H1 (cell line): Measurements from ENCODE around the gene NFASC. TPM values are rescaled to one million over a fixed set of nuclear protein-coding genes. Genes with fewer than 3 reads are reported as not detected.

Source experiments
- CTCF ChIA-PET: fragments of 300-600 bp; sonication (Branson Sonifier 250); formaldehyde crosslinking; loops from one replicate; lab custom pipeline; 2021; ENCODE audit not compliant: partially characterized antibody; lab: Charles Lee
- POLR2A ChIA-PET: fragments of 300-600 bp; sonication (Branson Sonifier 250); formaldehyde crosslinking; loops from one replicate; lab custom pipeline; 2021; ENCODE audit warnings: inconsistent platforms; ENCODE audit not compliant: partially characterized antibody; lab: Charles Lee
- DNase-seq, 2 experiments: peaks; one replicate each; pipeline versions ENCODE4 v3.0.0 to v3.0.0-alpha.2; 2010 to 2022; ENCODE audit warnings: low spot score in 2 of 2, low read depth in 1 of 2, mixed read lengths in 1 of 2
- FAIRE-seq: peaks from 2 replicates; lab custom pipeline; 2011; peaks lifted over from hg19 to GRCh38; lab: Jason Lieb, UNC
- H2AFZ ChIP-seq: 2 replicates; pipeline ENCODE4 v1.8.1; 2012; ENCODE audit warnings: low read length, inconsistent platforms
- H2AK5ac ChIP-seq: 2 replicates; pipeline ENCODE4 v1.6.1; 2013; ENCODE audit warnings: low read depth, low read length
- H2BK120ac ChIP-seq: replicated peaks from 2 replicates; pipeline ENCODE3; 2013; ENCODE audit warnings: low read depth, low read length, inconsistent platforms
- H2BK12ac ChIP-seq: 2 replicates; pipeline ENCODE4 v1.6.1; 2013; ENCODE audit warnings: low read depth, low read length
- H2BK15ac ChIP-seq: 2 replicates; pipeline ENCODE4 v1.6.1; 2013; ENCODE audit warnings: low read length
- H2BK20ac ChIP-seq: 2 replicates; pipeline ENCODE4 v1.6.1; 2013; ENCODE audit warnings: low read length
- H2BK5ac ChIP-seq: 2 replicates; pipeline ENCODE4 v1.6.1; 2013; ENCODE audit warnings: low read depth, low read length
- H3K14ac ChIP-seq: 2 replicates; pipeline ENCODE4 v1.6.1; 2013; ENCODE audit warnings: inconsistent platforms; ENCODE audit not compliant: insufficient read length
- H3K18ac ChIP-seq: 2 replicates; pipeline ENCODE4 v1.6.1; 2013; ENCODE audit warnings: low read length; ENCODE audit errors: extremely low read depth
- H3K23ac ChIP-seq: 2 replicates; pipeline ENCODE4 v1.6.1; 2013; ENCODE audit warnings: inconsistent platforms; ENCODE audit not compliant: insufficient read length
- H3K23me2 ChIP-seq: 2 replicates; pipeline ENCODE4 v1.6.1; 2013; ENCODE audit warnings: low read depth, low read length
- H3K27ac ChIP-seq: 2 replicates; pipeline ENCODE4 v1.6.1; 2011; ENCODE audit warnings: low read depth, low read length, inconsistent platforms
- H3K27me3 ChIP-seq, 4 experiments: replicated peaks in 1 of 4; 1 replicate in 1 of 4; 2 replicates in 3 of 4; pipeline versions ENCODE4 v1.6.1 to v1.8.1; 2011 to 2013; ENCODE audit warnings: low read length in 3 of 4, mild to moderate bottlenecking in 3 of 4, inconsistent platforms in 2 of 4, mixed read lengths in 2 of 4, moderate library complexity in 1 of 4; ENCODE audit not compliant: control insufficient read depth in 3 of 4, insufficient read depth in 3 of 4; ENCODE audit errors: extremely low read depth in 1 of 4
- H3K36me3 ChIP-seq, 4 experiments: 2 replicates each; pipeline versions ENCODE4 v1.6.1 to v1.8.1; 2011 to 2013; ENCODE audit warnings: mild to moderate bottlenecking in 4 of 4, low read length in 3 of 4, moderate library complexity in 2 of 4, control low read depth in 1 of 4, inconsistent platforms in 1 of 4; ENCODE audit not compliant: insufficient read depth in 4 of 4, control insufficient read depth in 2 of 4
- H3K4ac ChIP-seq: replicated peaks from 2 replicates; pipeline ENCODE3; 2013; ENCODE audit warnings: low read length, low read depth, mixed read lengths, inconsistent platforms; ENCODE audit not compliant: insufficient read length
- H3K4me1 ChIP-seq, 4 experiments: replicated peaks in 1 of 4; 1 replicate in 1 of 4; 2 replicates in 3 of 4; pipeline versions ENCODE4 v1.6.1 to v1.8.1; 2011 to 2013; ENCODE audit warnings: low read length in 3 of 4, inconsistent platforms in 2 of 4, mixed read lengths in 1 of 4; ENCODE audit not compliant: insufficient read depth in 4 of 4, control insufficient read depth in 3 of 4
- H3K4me2 ChIP-seq, 2 experiments: 2 replicates each; pipeline versions ENCODE4 v1.6.1 to v1.8.1; 2011 to 2013; ENCODE audit warnings: low read depth in 2 of 2, low read length in 2 of 2, control low read depth in 1 of 2, inconsistent platforms in 1 of 2, mild to moderate bottlenecking in 1 of 2; ENCODE audit not compliant: insufficient read depth in 1 of 2
- H3K4me3 ChIP-seq, 4 experiments: fragments of 200-600, 300-600 bp in 1 of 4; sonication (generic), shearing (Covaris generic), sonication (Bioruptor Twin) in 1 of 4; 2 replicates each; pipeline versions ENCODE4 v1.5.1 to v1.8.1; 2011 to 2016; ENCODE audit warnings: low read length in 4 of 4, low read depth in 3 of 4, control low read depth in 2 of 4, inconsistent platforms in 2 of 4, mild to moderate bottlenecking in 2 of 4, mixed read lengths in 1 of 4, moderate library complexity in 1 of 4; ENCODE audit not compliant: insufficient read depth in 2 of 4; ENCODE audit errors: extremely low read depth in 1 of 4
- H3K56ac ChIP-seq: replicated peaks from 2 replicates; pipeline ENCODE3; 2013; ENCODE audit warnings: low read depth, mild to moderate bottlenecking, mixed read lengths, low read length, inconsistent platforms; ENCODE audit not compliant: insufficient read length
- H3K79me1 ChIP-seq: 2 replicates; pipeline ENCODE4 v1.6.1; 2013; ENCODE audit warnings: low read depth, low read length, control low read depth
- H3K79me2 ChIP-seq, 2 experiments: 2 replicates each; pipeline versions ENCODE4 v1.6.1 to v1.8.1; 2012 to 2013; ENCODE audit warnings: low read length in 2 of 2, mild to moderate bottlenecking in 2 of 2, inconsistent platforms in 1 of 2; ENCODE audit not compliant: insufficient read depth in 2 of 2, control insufficient read depth in 1 of 2
- H3K9ac ChIP-seq, 4 experiments: replicated peaks in 1 of 4; 1 replicate in 1 of 4; 2 replicates in 3 of 4; pipeline versions ENCODE4 v1.6.1 to v1.8.1; 2011 to 2013; ENCODE audit warnings: low read depth in 3 of 4, low read length in 3 of 4, control low read depth in 2 of 4, mild to moderate bottlenecking in 2 of 4, moderate library complexity in 2 of 4, inconsistent platforms in 1 of 4; ENCODE audit errors: extremely low read depth in 1 of 4
- H3K9me3 ChIP-seq, 2 experiments: 2 replicates each; pipeline versions ENCODE4 v1.6.1 to v1.8.1; 2012 to 2013; ENCODE audit warnings: mild to moderate bottlenecking in 2 of 2, moderate library complexity in 2 of 2, control low read depth in 1 of 2, inconsistent platforms in 1 of 2, low read depth in 1 of 2, low read length in 1 of 2, mixed read lengths in 1 of 2; ENCODE audit not compliant: insufficient read depth in 2 of 2
- H4K20me1 ChIP-seq, 2 experiments: replicated peaks in 1 of 2; 2 replicates each; pipeline versions ENCODE3 to v1.8.1; 2011 to 2013; ENCODE audit warnings: inconsistent platforms in 2 of 2, low read length in 2 of 2, mild to moderate bottlenecking in 1 of 2; ENCODE audit not compliant: insufficient read depth in 2 of 2, control insufficient read depth in 1 of 2
- H4K5ac ChIP-seq: 2 replicates; pipeline ENCODE4 v1.6.1; 2013; ENCODE audit warnings: low read length, low read depth, mixed read lengths, inconsistent platforms; ENCODE audit not compliant: insufficient read length
- H4K8ac ChIP-seq: 2 replicates; pipeline ENCODE4 v1.8.0; 2013; ENCODE audit warnings: mild to moderate bottlenecking, moderate library complexity, low read length, inconsistent platforms; ENCODE audit not compliant: insufficient read depth; ENCODE audit errors: extremely low read depth
- H4K91ac ChIP-seq: replicated peaks from 2 replicates; pipeline ENCODE3; 2013; ENCODE audit warnings: low read length, mixed read lengths, inconsistent platforms; ENCODE audit not compliant: insufficient read length
- CEBPB ChIP-seq: IDR thresholded peaks from 2 replicates; pipeline ENCODE4 v1.6.1; 2012; ENCODE audit warnings: low read depth, low read length
- EZH2 ChIP-seq: fragments of 200-600 bp; sonication (generic); IDR thresholded peaks from 2 replicates; pipeline ENCODE4 v1.7.1; 2012; ENCODE audit warnings: low read depth, mild to moderate bottlenecking, moderate library complexity, low read length, inconsistent platforms; ENCODE audit not compliant: severe bottlenecking
- GABPA ChIP-seq: IDR thresholded peaks from 2 replicates; pipeline ENCODE4 v1.6.1; 2011; ENCODE audit warnings: mild to moderate bottlenecking, low read length, moderate library complexity, borderline replicate concordance; ENCODE audit not compliant: insufficient read depth
- SIX5 ChIP-seq: IDR thresholded peaks from 2 replicates; pipeline ENCODE4 v1.6.1; 2011; ENCODE audit warnings: mild to moderate bottlenecking, low read depth, low read length
- SUZ12 ChIP-seq: fragments of 200-600 bp; sonication (generic); IDR thresholded peaks from 2 replicates; pipeline ENCODE4 v1.6.1; 2012; ENCODE audit warnings: mild to moderate bottlenecking, inconsistent platforms, low read length, moderate library complexity, mixed read lengths
- YY1 ChIP-seq: IDR thresholded peaks from 2 replicates; pipeline ENCODE4 v1.6.1; 2011; ENCODE audit warnings: low read depth, mild to moderate bottlenecking, low read length
- WGBS, 2 experiments: shearing (Covaris generic) in 1 of 2; methylation state at CpG; one replicate each; pipeline versions ENCODE4 v1.1.6 to v1.1.7; 2013 to 2015; ENCODE audit warnings: low lambda C conversion rate in 2 of 2, mixed read lengths in 2 of 2, inconsistent platforms in 1 of 2, low coverage in 1 of 2, missing lambda C conversion rate in 1 of 2; ENCODE audit not compliant: insufficient replicate concordance in 2 of 2, insufficient coverage in 1 of 2, insufficient read length in 1 of 2; ENCODE audit errors: extremely low coverage in 1 of 2, missing lambda C conversion rate in 1 of 2; 5-methylcytosine and 5-hydroxymethylcytosine counted together
- polyA plus RNA-seq, 7 experiments: library from polyadenylated mRNA; depleted of rRNA in 3 of 7; stranded (reverse) in 5 of 7; unstranded in 2 of 7; fragments of >200 nt in 5 of 7; fragments of 200-250 nt in 2 of 7; gene quantifications; 1 replicate in 5 of 7; 2 replicates in 1 of 7; 4 replicates in 1 of 7; pipeline versions ENCODE4 v1.2.1 to v1.2.3, GENCODE V29; 2011 to 2013; ENCODE audit warnings: missing spikeins in 2 of 7, mixed read lengths in 2 of 7
- total RNA-seq: library from RNA; stranded (reverse); fragmentation: NEBNext Ultra II Directional; extraction: Animal tissue kit (Norgen Biotek cat#: 25700); gene quantifications from 2 replicates; pipeline ENCODE4 v1.2.1, GENCODE V29; 2021
- TF ChIP-seq, protein P1 (sequence below), 3 experiments: IDR thresholded peaks; 1 replicate in 2 of 3; 2 replicates in 1 of 3; pipeline versions ENCODE4 v1.5.1 to v1.6.1; 2011; ENCODE audit warnings: low read length in 3 of 3, mild to moderate bottlenecking in 3 of 3, inconsistent platforms in 2 of 3, low read depth in 1 of 3, moderate library complexity in 1 of 3; ENCODE audit not compliant: insufficient read depth in 1 of 3; ENCODE audit errors: control extremely low read depth in 1 of 3
- TF ChIP-seq, protein P2 (sequence below): IDR thresholded peaks from 2 replicates; pipeline ENCODE4 v1.6.1; 2012; ENCODE audit warnings: low read length, inconsistent platforms

The NFASC gene
- total and polyA plus RNA-seq, 2 of the 8 experiments (the other 6 are each of a cell fraction or from before 2014, with no cell fraction given): 5.0 to 15.2 TPM

DNA sequence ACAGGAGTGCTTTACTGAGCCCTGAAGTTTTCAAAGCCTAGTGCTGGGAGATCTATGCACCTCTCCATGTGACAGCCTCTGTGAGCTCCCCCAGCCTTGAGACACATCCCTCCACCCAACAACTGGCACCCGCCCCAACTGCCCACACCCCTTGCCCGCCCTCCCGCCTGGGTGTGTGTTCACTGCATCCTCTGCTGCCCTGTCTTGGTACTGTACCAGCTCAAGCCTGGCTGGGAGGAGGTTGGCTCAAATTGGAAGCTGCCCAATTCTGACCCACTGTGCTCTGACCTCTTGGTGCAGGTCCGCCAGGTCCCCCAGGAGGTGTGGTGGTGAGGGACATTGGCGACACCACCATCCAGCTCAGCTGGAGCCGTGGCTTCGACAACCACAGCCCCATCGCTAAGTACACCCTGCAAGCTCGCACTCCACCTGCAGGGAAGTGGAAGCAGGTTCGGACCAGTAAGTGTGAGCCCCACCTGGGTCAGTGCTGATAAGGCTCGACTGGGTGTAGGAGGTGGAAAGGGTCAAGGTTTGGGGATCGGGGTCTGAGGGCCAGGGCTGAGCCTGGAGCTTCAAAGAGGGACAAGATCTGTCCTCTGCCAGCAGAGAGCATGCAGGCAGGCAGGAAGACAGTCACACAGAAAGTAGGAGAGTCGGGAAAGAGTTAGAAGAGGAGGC lies 195.6 kb downstream of the NFASC start:
- Histone ChIP-seq H2BK120ac (no peak overlapping the region), H2BK5ac (0 out of 2 replicates have a peak overlapping the region, but pooled peaks have one; percentile 16), H2BK12ac (no peak overlapping the region), H3K79me1 (no peaks in the 10 kb centered on the region), H3K4me3 (no peak overlapping the region), H3K27me3 (no peaks in the 10 kb centered on the region), H2AFZ (no peak overlapping the region), H4K8ac (no peak overlapping the region), H4K5ac (no peak overlapping the region), H3K4me1 (peaks cover 0 to 4% (median 2%) of the 10 kb centered on the region in 4 experiments; a peak in 4 of 7 replicates), H3K18ac (no peak overlapping the region), H3K79me2 (no peaks in the 10 kb centered on the region), H3K4ac (no peak overlapping the region), H3K9ac (no peak overlapping the region), H3K9me3 (no peaks in the 10 kb centered on the region), H3K36me3 (no peaks in the 10 kb centered on the region), H3K56ac (no peak overlapping the region), H3K14ac (no peak overlapping the region), H2BK20ac (no peak overlapping the region), H2BK15ac (no peak overlapping the region), H3K23ac (no peak overlapping the region), H3K23me2 (no peaks in the 10 kb centered on the region), H3K4me2 (no peak overlapping the region), H4K20me1 (peaks cover 0 to 1% of the 10 kb centered on the region in 2 experiments), H3K27ac (no peak overlapping the region), H2AK5ac (0 out of 2 replicates have a peak overlapping the region, but pooled peaks have one; percentile 58), H4K91ac (no peak overlapping the region)
- WGBS, 2 experiments: 82% methylated on average over 13 of the region's 13 CpGs; no CpG with 5 or more reads in 1 of the 2 experiments
- FAIRE-seq (no peak), DNase-seq (no peak)
- POLR2A ChIA-PET: interaction anchor here (0.8 kb wide), 1 partner anchor 8 kb away, joined by 3 read pairs; no protein-coding TSS in a partner anchor
- CTCF ChIA-PET: interaction anchor here (0.7 to 38.9 kb wide), 23 partner anchors 9 to 270 kb away, joined by 3 to 1336 read pairs (median 4); no protein-coding TSS in a partner anchor
- no peak for TF ChIP-seq GABPA
- TF ChIP-seq YY1: no peak
- no peak for TF ChIP-seq SUZ12
- TF ChIP-seq, protein P1, sequence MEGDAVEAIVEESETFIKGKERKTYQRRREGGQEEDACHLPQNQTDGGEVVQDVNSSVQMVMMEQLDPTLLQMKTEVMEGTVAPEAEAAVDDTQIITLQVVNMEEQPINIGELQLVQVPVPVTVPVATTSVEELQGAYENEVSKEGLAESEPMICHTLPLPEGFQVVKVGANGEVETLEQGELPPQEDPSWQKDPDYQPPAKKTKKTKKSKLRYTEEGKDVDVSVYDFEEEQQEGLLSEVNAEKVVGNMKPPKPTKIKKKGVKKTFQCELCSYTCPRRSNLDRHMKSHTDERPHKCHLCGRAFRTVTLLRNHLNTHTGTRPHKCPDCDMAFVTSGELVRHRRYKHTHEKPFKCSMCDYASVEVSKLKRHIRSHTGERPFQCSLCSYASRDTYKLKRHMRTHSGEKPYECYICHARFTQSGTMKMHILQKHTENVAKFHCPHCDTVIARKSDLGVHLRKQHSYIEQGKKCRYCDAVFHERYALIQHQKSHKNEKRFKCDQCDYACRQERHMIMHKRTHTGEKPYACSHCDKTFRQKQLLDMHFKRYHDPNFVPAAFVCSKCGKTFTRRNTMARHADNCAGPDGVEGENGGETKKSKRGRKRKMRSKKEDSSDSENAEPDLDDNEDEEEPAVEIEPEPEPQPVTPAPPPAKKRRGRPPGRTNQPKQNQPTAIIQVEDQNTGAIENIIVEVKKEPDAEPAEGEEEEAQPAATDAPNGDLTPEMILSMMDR (IDR thresholded peaks at IDR 0.05; ENCODE audit: control extremely low read depth in 1 of 3, insufficient read depth in 1 of 3, low read depth in 1 of 3, low read length in 3 of 3): peak; percentile 52 to 60 (median 57)
- no peak for TF ChIP-seq CEBPB
- TF ChIP-seq, protein P2, sequence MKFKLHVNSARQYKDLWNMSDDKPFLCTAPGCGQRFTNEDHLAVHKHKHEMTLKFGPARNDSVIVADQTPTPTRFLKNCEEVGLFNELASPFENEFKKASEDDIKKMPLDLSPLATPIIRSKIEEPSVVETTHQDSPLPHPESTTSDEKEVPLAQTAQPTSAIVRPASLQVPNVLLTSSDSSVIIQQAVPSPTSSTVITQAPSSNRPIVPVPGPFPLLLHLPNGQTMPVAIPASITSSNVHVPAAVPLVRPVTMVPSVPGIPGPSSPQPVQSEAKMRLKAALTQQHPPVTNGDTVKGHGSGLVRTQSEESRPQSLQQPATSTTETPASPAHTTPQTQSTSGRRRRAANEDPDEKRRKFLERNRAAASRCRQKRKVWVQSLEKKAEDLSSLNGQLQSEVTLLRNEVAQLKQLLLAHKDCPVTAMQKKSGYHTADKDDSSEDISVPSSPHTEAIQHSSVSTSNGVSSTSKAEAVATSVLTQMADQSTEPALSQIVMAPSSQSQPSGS: no peak
- TF ChIP-seq SIX5: no peak
- TF ChIP-seq EZH2: no peak
